Measurements from ENCODE around the gene SPON1.
A peak's percentile ranks its signal among the peaks of the same experiment; 100 is the strongest.

SPON1 gene

GRCh38 chr11:14309425-14310192 lies 347.1 kb downstream of the SPON1 start:
- Histone ChIP-seq H3K79me2 (ENCODE audit: insufficient read depth, low read length) (peaks cover 97% of the 10 kb centered on the region), H2AFZ (ENCODE audit: low read depth, low read length) (no peak overlapping the region), H3K4me3 (ENCODE audit: low read depth in 1 of 2, low read length in 2 of 2) (no peak overlapping the region), H3K9ac (ENCODE audit: low read depth, low read length) (no peak overlapping the region), H3K36me3 (ENCODE audit: insufficient read depth, low read length) (no peaks in the 10 kb centered on the region), H3K4me1 (ENCODE audit: insufficient read depth, low read length) (peaks cover 15% of the 10 kb centered on the region), H4K20me1 (ENCODE audit: insufficient read depth, low read length) (peaks cover 64% of the 10 kb centered on the region), H3K27me3 (ENCODE audit: insufficient read depth, low read length, poor library complexity) (no peaks in the 10 kb centered on the region), H3K4me2 (ENCODE audit: insufficient read depth, low read length) (no peak overlapping the region), H3K9me3 (ENCODE audit: insufficient read depth, low read length, severe bottlenecking) (no peaks in the 10 kb centered on the region), H3K27ac (ENCODE audit: low read length) (no peak overlapping the region)
- TF ChIP-seq EZH2 (IDR thresholded peaks at IDR 0.05; ENCODE audit: borderline replicate concordance, low read depth, low read length, severe bottlenecking): no peak
- TF ChIP-seq, protein P1, sequence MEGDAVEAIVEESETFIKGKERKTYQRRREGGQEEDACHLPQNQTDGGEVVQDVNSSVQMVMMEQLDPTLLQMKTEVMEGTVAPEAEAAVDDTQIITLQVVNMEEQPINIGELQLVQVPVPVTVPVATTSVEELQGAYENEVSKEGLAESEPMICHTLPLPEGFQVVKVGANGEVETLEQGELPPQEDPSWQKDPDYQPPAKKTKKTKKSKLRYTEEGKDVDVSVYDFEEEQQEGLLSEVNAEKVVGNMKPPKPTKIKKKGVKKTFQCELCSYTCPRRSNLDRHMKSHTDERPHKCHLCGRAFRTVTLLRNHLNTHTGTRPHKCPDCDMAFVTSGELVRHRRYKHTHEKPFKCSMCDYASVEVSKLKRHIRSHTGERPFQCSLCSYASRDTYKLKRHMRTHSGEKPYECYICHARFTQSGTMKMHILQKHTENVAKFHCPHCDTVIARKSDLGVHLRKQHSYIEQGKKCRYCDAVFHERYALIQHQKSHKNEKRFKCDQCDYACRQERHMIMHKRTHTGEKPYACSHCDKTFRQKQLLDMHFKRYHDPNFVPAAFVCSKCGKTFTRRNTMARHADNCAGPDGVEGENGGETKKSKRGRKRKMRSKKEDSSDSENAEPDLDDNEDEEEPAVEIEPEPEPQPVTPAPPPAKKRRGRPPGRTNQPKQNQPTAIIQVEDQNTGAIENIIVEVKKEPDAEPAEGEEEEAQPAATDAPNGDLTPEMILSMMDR (IDR thresholded peaks at IDR 0.05; ENCODE audit: borderline replicate concordance, extremely low read depth, low read length, poor library complexity, severe bottlenecking): no peak
- ATAC-seq (ENCODE audit: insufficient read depth, low read depth) (no peak), DNase-seq (no peak)

DNA sequence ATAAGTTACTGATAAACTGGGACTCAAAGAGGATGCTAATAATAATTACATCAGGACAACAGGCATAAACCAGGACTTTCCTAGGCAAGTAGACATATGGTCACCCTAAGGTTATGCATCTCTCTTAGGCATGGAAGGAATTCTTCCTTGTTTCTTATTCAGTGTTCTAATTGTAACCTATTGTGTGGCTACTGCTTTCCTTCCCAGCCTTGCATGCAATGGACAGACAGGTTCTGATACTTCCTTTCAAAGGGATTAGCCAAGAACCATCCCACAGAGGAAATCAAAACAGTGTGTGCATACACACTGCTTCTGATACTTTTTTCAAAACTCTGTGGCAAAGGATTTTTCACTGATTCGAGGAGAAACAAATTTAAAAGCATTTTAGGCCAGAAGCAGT lies 348.2 kb downstream of the SPON1 start:
- Histone ChIP-seq H3K27me3 (ENCODE audit: insufficient read depth, low read length, poor library complexity) (no peaks in the 10 kb centered on the region), H3K4me2 (ENCODE audit: insufficient read depth, low read length) (no peak overlapping the region), H3K27ac (ENCODE audit: low read length) (no peak overlapping the region), H2AFZ (ENCODE audit: low read depth, low read length) (no peak overlapping the region), H3K9ac (ENCODE audit: low read depth, low read length) (no peak overlapping the region), H4K20me1 (ENCODE audit: insufficient read depth, low read length) (peaks cover 64% of the 10 kb centered on the region), H3K36me3 (ENCODE audit: insufficient read depth, low read length) (no peaks in the 10 kb centered on the region), H3K4me3 (ENCODE audit: low read depth in 1 of 2, low read length in 2 of 2) (no peak overlapping the region), H3K4me1 (ENCODE audit: insufficient read depth, low read length) (peaks cover 14% of the 10 kb centered on the region), H3K9me3 (ENCODE audit: insufficient read depth, low read length, severe bottlenecking) (no peaks in the 10 kb centered on the region), H3K79me2 (ENCODE audit: insufficient read depth, low read length) (peaks cover 97% of the 10 kb centered on the region)
- ATAC-seq (ENCODE audit: insufficient read depth, low read depth) (no peak), DNase-seq (no peak)
- TF ChIP-seq, protein P1 (IDR thresholded peaks at IDR 0.05; ENCODE audit: borderline replicate concordance, extremely low read depth, low read length, poor library complexity, severe bottlenecking): no peak
- no peak for TF ChIP-seq EZH2 (IDR thresholded peaks at IDR 0.05; ENCODE audit: borderline replicate concordance, low read depth, low read length, severe bottlenecking)

GRCh38 chr11:14312736-14313438 lies 350.4 kb downstream of the SPON1 start:
- H3K4me1 ChIP-seq (ENCODE audit: insufficient read depth, low read length): peaks cover 14% of the 10 kb centered on the region
- H3K9ac ChIP-seq (ENCODE audit: low read depth, low read length): no peak overlapping the region
- H3K36me3 ChIP-seq (ENCODE audit: insufficient read depth, low read length): no peaks in the 10 kb centered on the region
- H3K4me3 ChIP-seq (ENCODE audit: low read depth in 1 of 2, low read length in 2 of 2): no peak overlapping the region
- ATAC-seq (ENCODE audit: insufficient read depth, low read depth) (peak; percentile 78), DNase-seq (no peak)
- no peak overlapping the region for H3K27ac ChIP-seq (ENCODE audit: low read length)
- H2AFZ ChIP-seq (ENCODE audit: low read depth, low read length): no peak overlapping the region
- peaks cover 96% of the 10 kb centered on the region for H3K79me2 ChIP-seq (ENCODE audit: insufficient read depth, low read length)
- H3K27me3 ChIP-seq (ENCODE audit: insufficient read depth, low read length, poor library complexity): no peaks in the 10 kb centered on the region
- H3K4me2 ChIP-seq (ENCODE audit: insufficient read depth, low read length): no peak overlapping the region
- no peaks in the 10 kb centered on the region for H3K9me3 ChIP-seq (ENCODE audit: insufficient read depth, low read length, severe bottlenecking)
- TF ChIP-seq, protein P1 (IDR thresholded peaks at IDR 0.05; ENCODE audit: borderline replicate concordance, extremely low read depth, low read length, poor library complexity, severe bottlenecking): no peak
- peaks cover 60% of the 10 kb centered on the region for H4K20me1 ChIP-seq (ENCODE audit: insufficient read depth, low read length)
